PC-9 (cell line): ENCODE results near the gene FGFR2. TPM values are rescaled to one million over a fixed set of nuclear protein-coding genes. Genes with fewer than 3 reads are reported as not detected.

Source experiments
- BruUV-seq: library from RNA; stranded (reverse); fragments of 400-500 nt; replicated peaks from 2 replicates; lab custom pipeline; 2021; lab: Mats Ljungman, UMichigan
- CTCF ChIA-PET: fragments of 300-600 bp; sonication (Branson Sonifier 250); formaldehyde crosslinking; loops from one replicate; lab custom pipeline; 2022; ENCODE audit warnings: antibody characterized with exemption; lab: Charles Lee
- POLR2A ChIA-PET: fragments of 300-600 bp; sonication (Branson Sonifier 250); formaldehyde crosslinking; loops from one replicate; lab custom pipeline; 2022; ENCODE audit warnings: antibody characterized with exemption; ENCODE audit not compliant: unreplicated experiment; lab: Charles Lee
- DNase-seq, 2 experiments: peaks; one replicate each; pipeline versions ENCODE4 v3.0.0 to v3.0.0-alpha.2; 2015 to 2022; ENCODE audit warnings: mixed read lengths in 1 of 2
- H2AFZ ChIP-seq: fragments of 200-600 bp; sonication (generic); 2 replicates; pipeline ENCODE4 v1.8.1; 2017; ENCODE audit warnings: antibody characterized with exemption
- H3F3A ChIP-seq: fragments of 200-600 bp; sonication (generic); 2 replicates; pipeline ENCODE4 v1.8.1; 2017; ENCODE audit warnings: antibody characterized with exemption, mild to moderate bottlenecking, low read depth; ENCODE audit not compliant: insufficient read depth
- H3K27ac ChIP-seq: fragments of 200-600 bp; sonication (generic); 2 replicates; pipeline ENCODE4 v1.6.1; 2016; ENCODE audit warnings: mixed run types
- H3K27me3 ChIP-seq: fragments of 200-600 bp; sonication (generic); 2 replicates; pipeline ENCODE4 v1.6.1; 2016; ENCODE audit warnings: low read depth, mixed run types; ENCODE audit not compliant: insufficient read depth
- H3K36me3 ChIP-seq: fragments of 200-600 bp; sonication (generic); 2 replicates; pipeline ENCODE4 v1.6.1; 2016; ENCODE audit warnings: low read depth, mixed run types
- H3K4me1 ChIP-seq: fragments of 200-600 bp; sonication (generic); replicated peaks from 2 replicates; pipeline ENCODE4 v1.6.1; 2016; ENCODE audit warnings: mixed run types; ENCODE audit not compliant: insufficient read depth
- H3K4me2 ChIP-seq: fragments of 200-600 bp; sonication (generic); 2 replicates; pipeline ENCODE4 v1.6.1; 2017; ENCODE audit warnings: mixed run types
- H3K4me3 ChIP-seq: fragments of 200-600 bp; sonication (generic); 2 replicates; pipeline ENCODE4 v1.6.1; 2016; ENCODE audit warnings: mixed run types
- H3K79me2 ChIP-seq: fragments of 200-600 bp; sonication (generic); 2 replicates; pipeline ENCODE4 v1.6.1; 2017; ENCODE audit warnings: low read depth, mixed run types
- H3K9me2 ChIP-seq: fragments of 200-600 bp; sonication (generic); 2 replicates; pipeline ENCODE4 v1.8.1; 2017; ENCODE audit warnings: mild to moderate bottlenecking; ENCODE audit not compliant: insufficient read depth
- H3K9me3 ChIP-seq: fragments of 200-600 bp; sonication (generic); 2 replicates; pipeline ENCODE4 v1.8.1; 2016; ENCODE audit warnings: low read depth; ENCODE audit not compliant: insufficient read depth
- H4K20me1 ChIP-seq: fragments of 200-600 bp; sonication (generic); 2 replicates; pipeline ENCODE4 v1.8.1; 2017; ENCODE audit not compliant: insufficient read depth
- CTCF ChIP-seq: fragments of 200-600 bp; sonication (generic); conservative IDR thresholded peaks from 2 replicates; pipeline ENCODE4 v1.6.1; 2017; ENCODE audit warnings: mixed run types, antibody characterized with exemption, mild to moderate bottlenecking, moderate library complexity
- EZH2 ChIP-seq: fragments of 200-600 bp; sonication (generic); IDR thresholded peaks from 2 replicates; pipeline ENCODE4 v1.8.0; 2017; ENCODE audit warnings: antibody characterized with exemption, low read depth
- intact Hi-C: fragments of 100-400 bp; cut with micrococcal nuclease; formaldehyde crosslinking; loops from one replicate; pipeline ENCODE4 v1.10.0; 2022; ENCODE audit not compliant: unreplicated experiment
- total RNA-seq: library from RNA; stranded (reverse); gene quantifications from 2 replicates; pipeline ENCODE4 v1.2.3, GENCODE V29; 2021

FGFR2 gene
- total RNA-seq, 1 experiment from 2014 or later = not detected

DNA sequence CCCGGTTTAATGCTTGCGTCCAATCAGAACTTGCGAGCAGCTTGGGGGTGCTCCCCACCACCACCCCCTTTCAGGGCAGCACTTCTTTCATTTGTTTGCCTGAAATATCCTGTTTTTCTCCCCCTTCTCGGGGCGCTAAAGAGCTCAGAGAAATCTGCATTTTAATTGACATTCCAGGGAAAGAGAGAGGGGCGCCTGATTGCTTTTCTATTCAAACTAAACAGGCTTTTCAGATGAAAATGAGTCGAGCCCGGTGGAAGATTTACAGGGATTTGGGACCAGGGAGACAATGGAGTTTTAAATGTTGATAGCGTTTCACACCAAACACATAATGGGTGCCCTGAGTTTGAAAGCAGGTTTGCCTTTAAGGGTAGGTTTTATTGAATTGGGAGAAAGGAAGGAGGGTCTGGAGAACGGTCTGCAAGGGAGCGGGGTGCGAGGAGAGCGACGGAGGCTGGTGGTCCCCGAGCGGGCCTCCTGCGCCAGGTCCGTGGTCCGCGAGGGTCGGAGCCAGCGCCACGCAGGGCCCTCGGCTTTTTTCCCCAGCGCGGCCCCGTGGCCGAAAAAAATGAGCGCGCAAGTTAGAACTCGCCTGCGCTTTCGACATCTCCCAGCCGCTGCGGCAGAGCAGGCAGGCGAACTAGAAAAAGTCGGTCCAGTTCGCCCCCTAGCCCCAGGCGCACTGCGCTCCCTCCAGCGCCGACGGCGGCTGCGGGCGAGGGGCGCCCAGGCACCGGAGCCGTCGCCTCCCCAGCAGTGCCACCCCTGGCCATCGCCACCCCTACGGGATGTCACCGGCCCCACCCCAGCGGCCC, 1.3 kb downstream of the FGFR2 start:
- Histone ChIP-seq H3K4me3 (no peak overlapping the region), H3K27me3 (peaks cover 38% of the 10 kb centered on the region), H3K79me2 (no peaks in the 10 kb centered on the region), H2AFZ (no peak overlapping the region), H3F3A (no peaks in the 10 kb centered on the region), H3K4me2 (no peak overlapping the region), H3K9me2 (no peaks in the 10 kb centered on the region), H3K4me1 (no peaks in the 10 kb centered on the region), H3K27ac (no peak overlapping the region), H4K20me1 (no peaks in the 10 kb centered on the region), H3K36me3 (no peaks in the 10 kb centered on the region), H3K9me3 (no peaks in the 10 kb centered on the region)
- ChIA-PET CTCF (no interaction called here), POLR2A (no interaction called here)
- no TSS peak for BruUV-seq
- intact Hi-C loops = no loop called here
- no peak for TF ChIP-seq CTCF
- no peak for TF ChIP-seq EZH2
- DNase-seq = no peak

- no peak overlapping the region for H2AFZ ChIP-seq
- no peaks in the 10 kb centered on the region for H3K4me1 ChIP-seq
- no peak for TF ChIP-seq CTCF
- no peak for TF ChIP-seq EZH2
- H3K4me2 ChIP-seq = no peak overlapping the region
- intact Hi-C loops = no loop called here
- BruUV-seq = no TSS peak
- H3K79me2 ChIP-seq = no peaks in the 10 kb centered on the region
- H3K36me3 ChIP-seq = no peaks in the 10 kb centered on the region
- H3K9me3 ChIP-seq = no peaks in the 10 kb centered on the region
- DNase-seq = no peak
- ChIA-PET CTCF (no interaction called here), POLR2A (no interaction called here)
- H4K20me1 ChIP-seq = no peaks in the 10 kb centered on the region
- no peaks in the 10 kb centered on the region for H3F3A ChIP-seq
- H3K27ac ChIP-seq = no peak overlapping the region
- no peaks in the 10 kb centered on the region for H3K9me2 ChIP-seq
- H3K4me3 ChIP-seq = no peak overlapping the region
- peaks cover 39% of the 10 kb centered on the region for H3K27me3 ChIP-seq
These were observed 2.2 kb downstream of the FGFR2 start for GRCh38 chr10:121595806-121596688.

- H3K4me3 ChIP-seq = no peak overlapping the region
- H3K36me3 ChIP-seq = no peaks in the 10 kb centered on the region
- H3K4me2 ChIP-seq = no peak overlapping the region
- ChIA-PET POLR2A (no interaction called here), CTCF (no interaction called here)
- no peaks in the 10 kb centered on the region for H4K20me1 ChIP-seq
- H3K9me3 ChIP-seq = no peaks in the 10 kb centered on the region
- no peaks in the 10 kb centered on the region for H3K9me2 ChIP-seq
- intact Hi-C loops = no loop called here
- no peak overlapping the region for H2AFZ ChIP-seq
- no peaks in the 10 kb centered on the region for H3K79me2 ChIP-seq
- no peak overlapping the region for H3K27ac ChIP-seq
- no peaks in the 10 kb centered on the region for H3F3A ChIP-seq
- H3K27me3 ChIP-seq = peaks cover 35% of the 10 kb centered on the region
- DNase-seq = no peak
- H3K4me1 ChIP-seq = no peaks in the 10 kb centered on the region
- no peak for TF ChIP-seq CTCF
- no peak for TF ChIP-seq EZH2
- BruUV-seq = no TSS peak
These were observed 2.9 kb downstream of the FGFR2 start for GRCh38 chr10:121595351-121595805.
